Measurements from ENCODE around the gene NOTCH2. TPM values are rescaled to one million over a fixed set of nuclear protein-coding genes. Genes with fewer than 3 reads are reported as not detected.
"Not testable (repeated sequence)": the region's sequence is repeated elsewhere in the genome, so short reads cannot be mapped to it uniquely, and the experiment has no call there.

NOTCH2 gene
- total RNA-seq, 3 donors from 2014 or later (not counting 1 experiment from before 2014, with no cell fraction given): 74.7 to 136 (median 97.4) TPM

- H3K9me3 Mint-ChIP-seq; H3K27me3 Mint-ChIP-seq (ENCODE audit: low read depth in 2 of 2); DNase-seq; H3K9me3 ChIP-seq (ENCODE audit: control insufficient read depth, insufficient read depth, low read length); H3K36me3 Mint-ChIP-seq; H3K4me1 ChIP-seq (ENCODE audit: control insufficient read depth, insufficient read depth, low read length); H3K4me3 Mint-ChIP-seq; ATAC-seq; H3K27ac Mint-ChIP-seq; H3K27ac ChIP-seq (ENCODE audit: low read length); intact Hi-C loops (cut with micrococcal nuclease); H3K27me3 ChIP-seq (ENCODE audit: control insufficient read depth, insufficient read depth, low read length); H3K4me1 Mint-ChIP-seq; H3K4me3 ChIP-seq (ENCODE audit: low read length); H3K36me3 ChIP-seq (ENCODE audit: control insufficient read depth, insufficient read depth, low read length): not testable (repeated sequence)
- WGBS (ENCODE audit: insufficient coverage): no CpG with 5 or more reads among the region's 4 CpGs
These were observed 24.2 kb upstream of the NOTCH2 start for GRCh38 chr1:120093548-120094181.

GRCh38 chr1:120092232-120093218, 23.1 kb upstream of the NOTCH2 start:
- H3K27ac Mint-ChIP-seq; intact Hi-C loops (cut with micrococcal nuclease); H3K27ac ChIP-seq (ENCODE audit: low read length); H3K9me3 ChIP-seq (ENCODE audit: control insufficient read depth, insufficient read depth, low read length); H3K9me3 Mint-ChIP-seq; H3K4me1 Mint-ChIP-seq; H3K4me3 ChIP-seq (ENCODE audit: low read length); H3K27me3 Mint-ChIP-seq (ENCODE audit: low read depth in 2 of 2); DNase-seq; H3K27me3 ChIP-seq (ENCODE audit: control insufficient read depth, insufficient read depth, low read length); H3K36me3 ChIP-seq (ENCODE audit: control insufficient read depth, insufficient read depth, low read length); H3K36me3 Mint-ChIP-seq; ATAC-seq; H3K4me1 ChIP-seq (ENCODE audit: control insufficient read depth, insufficient read depth, low read length); H3K4me3 Mint-ChIP-seq: not testable (repeated sequence)
- WGBS (ENCODE audit: insufficient coverage): 83% methylated on average over 1 of the region's 4 CpGs

DNA sequence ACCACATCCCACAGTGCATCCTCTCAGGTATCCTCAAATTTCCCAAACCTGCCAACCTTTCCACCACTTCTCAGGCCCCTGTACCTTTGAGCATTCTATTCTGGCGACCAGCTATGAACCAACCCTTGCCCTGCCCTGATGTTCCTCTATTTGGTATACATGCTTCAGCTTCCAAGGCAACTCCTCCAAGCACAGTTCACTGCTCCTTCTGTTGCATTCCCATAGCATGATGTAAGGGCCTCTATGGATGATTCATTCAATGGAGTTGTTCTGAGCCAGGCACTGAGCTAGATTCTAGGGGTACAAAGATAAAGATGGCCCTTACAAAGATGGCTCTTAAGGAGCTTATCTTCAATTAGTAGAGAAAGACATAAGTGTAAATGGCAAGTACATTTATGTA, 21.4 kb upstream of the NOTCH2 start:
- DNase-seq; H3K4me3 Mint-ChIP-seq; H3K36me3 Mint-ChIP-seq; H3K4me1 Mint-ChIP-seq; H3K27ac ChIP-seq (ENCODE audit: low read length); ATAC-seq; H3K9me3 ChIP-seq (ENCODE audit: control insufficient read depth, insufficient read depth, low read length); intact Hi-C loops (cut with micrococcal nuclease); H3K27me3 Mint-ChIP-seq (ENCODE audit: low read depth in 2 of 2); H3K4me1 ChIP-seq (ENCODE audit: control insufficient read depth, insufficient read depth, low read length); H3K27ac Mint-ChIP-seq; H3K9me3 Mint-ChIP-seq; H3K27me3 ChIP-seq (ENCODE audit: control insufficient read depth, insufficient read depth, low read length); H3K36me3 ChIP-seq (ENCODE audit: control insufficient read depth, insufficient read depth, low read length); H3K4me3 ChIP-seq (ENCODE audit: low read length): not testable (repeated sequence)
- WGBS (ENCODE audit: insufficient coverage): no CpG with 5 or more reads among the region's 1 CpG

DNA sequence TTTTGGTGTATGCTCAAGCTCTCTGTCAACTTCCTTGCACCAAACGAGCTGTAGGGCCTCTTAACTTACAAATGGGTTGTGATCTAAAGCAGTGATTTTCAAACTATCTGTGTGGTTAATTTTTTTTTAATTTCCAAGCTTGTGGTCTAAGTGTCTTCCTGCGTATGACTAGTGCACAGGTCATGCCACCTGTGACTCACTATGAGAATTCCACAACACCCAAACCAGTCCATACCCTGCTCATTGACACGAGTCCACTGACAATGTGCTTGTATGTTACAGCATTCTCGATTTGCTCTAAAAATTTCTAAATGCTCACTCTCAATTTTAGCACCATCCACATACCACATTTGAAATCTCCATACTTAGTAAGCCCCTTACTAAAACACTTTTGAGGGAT, 18.5 kb upstream of the NOTCH2 start:
- H3K9me3 Mint-ChIP-seq: not testable (repeated sequence)
- WGBS (ENCODE audit: insufficient coverage): 33% methylated on average over 3 of the region's 4 CpGs

DNA sequence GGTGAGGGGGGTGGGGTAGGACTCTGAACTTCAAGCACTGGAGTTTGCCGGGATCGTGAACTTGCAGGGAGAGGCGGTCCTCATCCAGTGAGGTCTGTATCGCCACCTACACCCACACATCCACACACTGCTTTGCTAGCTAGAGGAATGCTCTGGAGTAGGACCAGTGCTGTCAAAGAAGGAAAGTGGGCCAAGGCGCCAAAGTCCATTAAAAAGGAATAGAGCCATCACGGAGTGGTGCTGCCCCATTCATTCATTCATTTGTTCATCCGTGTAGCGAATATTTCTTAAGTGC, 405 bp upstream of the NOTCH2 start:
- no CpG with 5 or more reads among the region's 8 CpGs for WGBS (ENCODE audit: insufficient coverage)
- H3K27ac ChIP-seq (ENCODE audit: low read length); H3K4me3 Mint-ChIP-seq; H3K27me3 Mint-ChIP-seq (ENCODE audit: low read depth in 2 of 2); ATAC-seq; H3K4me3 ChIP-seq (ENCODE audit: low read length); H3K36me3 ChIP-seq (ENCODE audit: control insufficient read depth, insufficient read depth, low read length); H3K4me1 ChIP-seq (ENCODE audit: control insufficient read depth, insufficient read depth, low read length); H3K36me3 Mint-ChIP-seq; H3K27me3 ChIP-seq (ENCODE audit: control insufficient read depth, insufficient read depth, low read length); intact Hi-C loops (cut with micrococcal nuclease); H3K27ac Mint-ChIP-seq; H3K9me3 ChIP-seq (ENCODE audit: control insufficient read depth, insufficient read depth, low read length); H3K4me1 Mint-ChIP-seq; H3K9me3 Mint-ChIP-seq; DNase-seq: not testable (repeated sequence)

More for the DNA sequence above, 18.5 kb upstream of the NOTCH2 start:
- peak in 1 of 2 donors; percentile 50 for DNase-seq
- H3K9me3 ChIP-seq (ENCODE audit: control insufficient read depth, insufficient read depth, low read length); H3K4me3 Mint-ChIP-seq; H3K4me1 Mint-ChIP-seq; H3K4me3 ChIP-seq (ENCODE audit: low read length); H3K4me1 ChIP-seq (ENCODE audit: control insufficient read depth, insufficient read depth, low read length); H3K27me3 Mint-ChIP-seq (ENCODE audit: low read depth in 2 of 2); H3K27me3 ChIP-seq (ENCODE audit: control insufficient read depth, insufficient read depth, low read length); H3K27ac Mint-ChIP-seq; H3K36me3 Mint-ChIP-seq; intact Hi-C loops (cut with micrococcal nuclease); H3K36me3 ChIP-seq (ENCODE audit: control insufficient read depth, insufficient read depth, low read length); H3K27ac ChIP-seq (ENCODE audit: low read length): not testable (repeated sequence)
- peak in 2 of 3 donors; percentile 66 to 76 for ATAC-seq

GRCh38 chr1:120068683-120069066, 787 bp downstream of the NOTCH2 start:
- ATAC-seq; H3K27ac ChIP-seq (ENCODE audit: low read length): not testable (repeated sequence)

GRCh38 chr1:120048208-120048607, 21.3 kb downstream of the NOTCH2 start:
- H3K27ac ChIP-seq (ENCODE audit: low read length); H3K4me1 ChIP-seq (ENCODE audit: control insufficient read depth, insufficient read depth, low read length); H3K9me3 ChIP-seq (ENCODE audit: control insufficient read depth, insufficient read depth, low read length); H3K4me3 ChIP-seq (ENCODE audit: low read length); H3K4me3 Mint-ChIP-seq; H3K27ac Mint-ChIP-seq; H3K9me3 Mint-ChIP-seq; H3K27me3 ChIP-seq (ENCODE audit: control insufficient read depth, insufficient read depth, low read length); H3K27me3 Mint-ChIP-seq (ENCODE audit: low read depth in 2 of 2); ATAC-seq; intact Hi-C loops (cut with micrococcal nuclease); H3K36me3 Mint-ChIP-seq; H3K4me1 Mint-ChIP-seq; DNase-seq; H3K36me3 ChIP-seq (ENCODE audit: control insufficient read depth, insufficient read depth, low read length): not testable (repeated sequence)
- no CpG with 5 or more reads among the region's 2 CpGs for WGBS (ENCODE audit: insufficient coverage)

More at GRCh38 chr1:120068683-120069066, 787 bp downstream of the NOTCH2 start:
- H3K4me1 Mint-ChIP-seq; H3K36me3 Mint-ChIP-seq; intact Hi-C loops (cut with micrococcal nuclease); H3K27ac Mint-ChIP-seq; H3K27me3 ChIP-seq (ENCODE audit: control insufficient read depth, insufficient read depth, low read length); H3K4me1 ChIP-seq (ENCODE audit: control insufficient read depth, insufficient read depth, low read length); H3K27me3 Mint-ChIP-seq (ENCODE audit: low read depth in 2 of 2); H3K9me3 Mint-ChIP-seq; H3K36me3 ChIP-seq (ENCODE audit: control insufficient read depth, insufficient read depth, low read length); DNase-seq; H3K9me3 ChIP-seq (ENCODE audit: control insufficient read depth, insufficient read depth, low read length): not testable (repeated sequence)
- peak overlapping the region; percentile 66 for H3K4me3 Mint-ChIP-seq
- H3K4me3 ChIP-seq (ENCODE audit: low read length): peak overlapping the region; percentile 34
- WGBS (ENCODE audit: insufficient coverage): no CpG with 5 or more reads among the region's 28 CpGs

DNA sequence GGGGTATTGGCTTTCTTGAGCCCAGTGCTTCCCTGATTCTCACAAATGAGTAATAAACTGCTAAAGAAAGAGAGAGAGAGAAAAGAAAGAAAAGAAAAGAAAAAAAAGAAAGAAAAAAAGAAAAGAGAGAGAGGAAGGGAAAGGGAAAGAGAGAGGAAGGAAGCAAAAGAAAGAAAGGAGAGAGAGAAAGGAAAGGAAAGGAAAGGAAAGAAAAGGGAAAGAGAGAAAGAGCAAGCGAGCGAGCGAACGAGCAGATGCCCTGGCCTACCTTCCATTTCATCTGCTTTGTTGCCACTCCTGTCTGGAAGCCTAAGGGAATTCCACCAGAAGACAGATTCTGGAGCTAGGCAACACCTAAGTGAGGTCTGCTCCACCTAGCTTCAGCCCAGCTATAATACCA, 27.7 kb downstream of the NOTCH2 start:
- DNase-seq; H3K4me3 Mint-ChIP-seq; H3K27me3 ChIP-seq (ENCODE audit: control insufficient read depth, insufficient read depth, low read length); intact Hi-C loops (cut with micrococcal nuclease); H3K4me1 Mint-ChIP-seq; H3K4me1 ChIP-seq (ENCODE audit: control insufficient read depth, insufficient read depth, low read length); H3K36me3 ChIP-seq (ENCODE audit: control insufficient read depth, insufficient read depth, low read length); H3K9me3 ChIP-seq (ENCODE audit: control insufficient read depth, insufficient read depth, low read length); H3K27ac Mint-ChIP-seq; H3K9me3 Mint-ChIP-seq; H3K36me3 Mint-ChIP-seq; ATAC-seq; H3K4me3 ChIP-seq (ENCODE audit: low read length); H3K27ac ChIP-seq (ENCODE audit: low read length); H3K27me3 Mint-ChIP-seq (ENCODE audit: low read depth in 2 of 2): not testable (repeated sequence)
- WGBS (ENCODE audit: insufficient coverage): no CpG with 5 or more reads among the region's 4 CpGs
